Measurements from ENCODE around the gene SAMD11. TPM values are rescaled to one million over a fixed set of nuclear protein-coding genes. Genes with fewer than 3 reads are reported as not detected.
A peak's percentile ranks its signal among the peaks of the same experiment; 100 is the strongest.

SAMD11 gene
- polyA plus RNA-seq, 2 of the 4 experiments (the other 2 are of a cell fraction) = 22.4 to 52.8 TPM

DNA sequence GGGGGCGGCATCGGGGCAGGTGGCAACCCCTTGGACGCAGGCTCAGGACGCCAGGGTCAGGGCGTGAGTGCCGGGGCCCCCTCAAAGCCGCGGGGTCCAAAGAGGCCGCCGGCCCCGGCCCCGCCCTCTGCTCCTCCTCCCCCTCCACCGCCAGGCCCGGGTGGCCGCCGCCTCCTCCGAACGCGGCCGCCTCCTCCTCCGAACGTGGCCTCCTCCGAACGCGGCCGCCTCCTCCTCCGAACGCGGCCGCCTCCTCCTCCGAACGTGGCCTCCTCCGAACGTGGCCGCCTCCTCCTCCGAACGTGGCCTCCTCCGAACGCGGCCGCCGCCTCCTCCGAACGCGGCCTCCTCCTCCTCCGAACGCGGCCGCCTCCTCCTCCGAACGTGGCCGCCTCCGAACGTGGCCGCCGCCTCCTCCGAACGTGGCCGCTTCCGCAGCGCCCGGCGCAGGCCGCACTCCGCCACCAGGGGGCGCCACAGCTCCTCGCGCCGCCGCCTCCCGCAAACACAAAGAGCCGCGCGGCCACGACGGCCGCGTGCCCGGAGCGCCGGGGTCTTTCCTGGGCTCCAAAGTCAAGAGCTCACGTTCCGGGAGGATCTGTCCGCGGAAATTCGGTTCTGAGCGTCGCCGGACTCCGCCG, 19.3 kb upstream of the SAMD11 start:
- POLR2A ChIA-PET = interaction anchor here (0.7 kb wide), 1 partner anchor 160 kb away, joined by 4 read pairs; no protein-coding TSS in a partner anchor
- TF ChIP-seq, protein P1, sequence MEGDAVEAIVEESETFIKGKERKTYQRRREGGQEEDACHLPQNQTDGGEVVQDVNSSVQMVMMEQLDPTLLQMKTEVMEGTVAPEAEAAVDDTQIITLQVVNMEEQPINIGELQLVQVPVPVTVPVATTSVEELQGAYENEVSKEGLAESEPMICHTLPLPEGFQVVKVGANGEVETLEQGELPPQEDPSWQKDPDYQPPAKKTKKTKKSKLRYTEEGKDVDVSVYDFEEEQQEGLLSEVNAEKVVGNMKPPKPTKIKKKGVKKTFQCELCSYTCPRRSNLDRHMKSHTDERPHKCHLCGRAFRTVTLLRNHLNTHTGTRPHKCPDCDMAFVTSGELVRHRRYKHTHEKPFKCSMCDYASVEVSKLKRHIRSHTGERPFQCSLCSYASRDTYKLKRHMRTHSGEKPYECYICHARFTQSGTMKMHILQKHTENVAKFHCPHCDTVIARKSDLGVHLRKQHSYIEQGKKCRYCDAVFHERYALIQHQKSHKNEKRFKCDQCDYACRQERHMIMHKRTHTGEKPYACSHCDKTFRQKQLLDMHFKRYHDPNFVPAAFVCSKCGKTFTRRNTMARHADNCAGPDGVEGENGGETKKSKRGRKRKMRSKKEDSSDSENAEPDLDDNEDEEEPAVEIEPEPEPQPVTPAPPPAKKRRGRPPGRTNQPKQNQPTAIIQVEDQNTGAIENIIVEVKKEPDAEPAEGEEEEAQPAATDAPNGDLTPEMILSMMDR (IDR thresholded peaks at IDR 0.05) = peak; percentile 72
- TF ChIP-seq KDM1A (IDR thresholded peaks at IDR 0.05; ENCODE audit: low read depth) (no peak), MAX (IDR thresholded peaks at IDR 0.05) (peak; percentile 93), HDAC2 (IDR thresholded peaks at IDR 0.05) (no peak), E2F6 (IDR thresholded peaks at IDR 0.05; ENCODE audit: borderline replicate concordance, low read depth) (peak; percentile 82), HOXA7 (CRISPR knock-in tag; IDR thresholded peaks at IDR 0.05) (no peak), RAD21 (conservative IDR thresholded peaks at IDR 0.05 in 1 of 2, IDR thresholded peaks at IDR 0.05 in 1 of 2) (peak; percentile 64 to 86), PHF8 (IDR thresholded peaks at IDR 0.05; ENCODE audit: borderline replicate concordance, low read depth) (peak; percentile 41; the same call in 1 of the 2 replicates), POLR2A (IDR thresholded peaks at IDR 0.05; ENCODE audit: low read length) (peak; percentile 32), SMC3 (IDR thresholded peaks at IDR 0.05) (peak; percentile 75), MYC (IDR thresholded peaks at IDR 0.05; ENCODE audit: borderline replicate concordance, low read length) (peak; percentile 75; the same call in 1 of the 2 replicates), JUN (IDR thresholded peaks at IDR 0.05) (peak in 1 of 2 experiments; percentile 51; a peak in 1 of 5 replicates)
- ATAC-seq = peak; percentile 76 to 82
- CTCF ChIA-PET = interaction anchor here (0.6 to 5.0 kb wide), 15 partner anchors 9 to 97 kb away, joined by 3 to 53 read pairs (median 5); partner anchors contain the start of gene NOC2L
- peak in 1 of 2 experiments; percentile 77 for DNase-seq (ENCODE audit: low read depth in 1 of 2, low spot score in 1 of 2)
- H3K4me2 ChIP-seq = peak overlapping the region; percentile 95
- no peak for FAIRE-seq
- H3K9me3 ChIP-seq = no peaks in the 10 kb centered on the region
- no CpG with 5 or more reads among the region's 91 CpGs for WGBS (ENCODE audit: missing lambda C conversion rate)
- H3K27ac ChIP-seq = peak overlapping the region; percentile 93
- H3K4me3 ChIP-seq = peak overlapping the region; percentile 52
- peaks cover 37% of the 10 kb centered on the region for H3K4me1 ChIP-seq

DNA sequence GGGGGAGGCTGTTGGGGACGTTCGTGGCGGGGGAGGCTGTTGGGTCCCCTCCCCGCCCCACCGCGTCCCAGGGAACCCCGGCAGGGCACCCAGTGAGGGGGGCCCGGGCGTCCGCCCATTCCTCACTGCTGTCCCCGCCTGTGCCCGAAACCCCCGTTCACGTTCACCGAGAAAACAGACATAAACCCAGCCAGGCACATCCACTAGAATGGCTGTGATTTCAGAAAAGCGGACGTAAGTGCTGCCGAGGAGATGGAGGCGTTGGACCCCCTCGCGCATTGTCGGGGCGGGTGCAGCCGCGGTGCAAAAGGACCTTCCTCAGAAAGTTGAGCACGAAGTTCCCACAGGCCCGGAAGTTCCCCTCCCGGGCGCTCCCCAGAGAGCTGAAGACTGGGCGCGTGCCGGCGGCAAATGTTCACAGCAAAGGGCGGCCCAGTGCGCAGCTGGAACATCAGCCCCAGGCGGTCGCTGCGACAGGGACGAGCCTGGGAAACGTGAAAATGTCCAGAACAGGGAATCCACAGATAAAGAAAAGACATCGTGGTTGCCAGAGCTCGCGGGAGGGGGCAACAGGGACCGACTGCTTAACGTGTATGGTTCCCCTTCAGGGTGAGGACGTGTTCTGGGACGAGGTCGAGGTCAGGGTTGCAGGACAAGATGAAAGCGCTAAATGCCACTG, 18.5 kb upstream of the SAMD11 start:
- no peak for ATAC-seq
- Histone ChIP-seq H3K9me3 (no peaks in the 10 kb centered on the region), H3K27ac (peak overlapping the region; percentile 93), H3K4me1 (peaks cover 41% of the 10 kb centered on the region), H3K4me2 (peak overlapping the region; percentile 95), H3K4me3 (peak overlapping the region; percentile 52)
- POLR2A ChIA-PET = no interaction called here
- WGBS (ENCODE audit: missing lambda C conversion rate) = 82% methylated on average over 34 of the region's 49 CpGs
- CTCF ChIA-PET = interaction anchor here (0.6 to 5.0 kb wide), 18 partner anchors 9 to 395 kb away, joined by 3 to 53 read pairs (median 4); partner anchors contain the start of gene NOC2L
- TF ChIP-seq HOXB5 (CRISPR knock-in tag; IDR thresholded peaks at IDR 0.05) (no peak), PHF8 (IDR thresholded peaks at IDR 0.05; ENCODE audit: borderline replicate concordance, low read depth) (no peak), RCOR1 (IDR thresholded peaks at IDR 0.05; ENCODE audit: low read depth, low read length) (no peak), GATA3 (IDR thresholded peaks at IDR 0.05; ENCODE audit: borderline replicate concordance) (no peak), ZFP36 (IDR thresholded peaks at IDR 0.05; ENCODE audit: borderline replicate concordance, partially characterized antibody) (no peak), EHF (CRISPR knock-in tag; IDR thresholded peaks at IDR 0.05) (no peak), CBX8 (IDR thresholded peaks at IDR 0.05) (no peak), HOXA7 (CRISPR knock-in tag; IDR thresholded peaks at IDR 0.05) (no peak), BHLHE40 (IDR thresholded peaks at IDR 0.05; ENCODE audit: low read depth, low read length) (no peak)
- TF ChIP-seq, protein P2, sequence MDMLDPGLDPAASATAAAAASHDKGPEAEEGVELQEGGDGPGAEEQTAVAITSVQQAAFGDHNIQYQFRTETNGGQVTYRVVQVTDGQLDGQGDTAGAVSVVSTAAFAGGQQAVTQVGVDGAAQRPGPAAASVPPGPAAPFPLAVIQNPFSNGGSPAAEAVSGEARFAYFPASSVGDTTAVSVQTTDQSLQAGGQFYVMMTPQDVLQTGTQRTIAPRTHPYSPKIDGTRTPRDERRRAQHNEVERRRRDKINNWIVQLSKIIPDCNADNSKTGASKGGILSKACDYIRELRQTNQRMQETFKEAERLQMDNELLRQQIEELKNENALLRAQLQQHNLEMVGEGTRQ (IDR thresholded peaks at IDR 0.05) = no peak
- no peak for FAIRE-seq
- DNase-seq (ENCODE audit: low read depth in 1 of 2, low spot score in 1 of 2) = no peak
